Smooth muscle cell (in vitro differentiated cells): Measurements from ENCODE around the gene TNFRSF25. TPM values are rescaled to one million over a fixed set of nuclear protein-coding genes. Genes with fewer than 3 reads are reported as not detected.

Experiments
- DNase-seq: peaks from one replicate; lab custom pipeline; 2025; ENCODE audit not compliant: unreplicated experiment; lab: John Stamatoyannopoulos, UW
- H2AFZ ChIP-seq: fragments of 200-600 bp; sonication (generic); 2 replicates; pipeline ENCODE4 v1.6.0; 2016; ENCODE audit warnings: antibody characterized with exemption, low read depth, mild to moderate bottlenecking
- H3F3A ChIP-seq: fragments of 200-600 bp; sonication (generic); 2 replicates; pipeline ENCODE4 v1.6.0; 2017; ENCODE audit warnings: antibody characterized with exemption, low read depth
- H3K27ac ChIP-seq: fragments of 200-600 bp; sonication (generic); 2 replicates; pipeline ENCODE4 v1.5.1; 2016; ENCODE audit warnings: low read depth, mild to moderate bottlenecking
- H3K27me3 ChIP-seq: fragments of 200-600 bp; sonication (generic); 2 replicates; pipeline ENCODE4 v1.6.1; 2016; ENCODE audit warnings: low read depth, mild to moderate bottlenecking
- H3K36me3 ChIP-seq: fragments of 200-600 bp; sonication (generic); 2 replicates; pipeline ENCODE4 v1.5.1; 2016; ENCODE audit warnings: low read depth
- H3K4me1 ChIP-seq: fragments of 200-600 bp; sonication (generic); 2 replicates; pipeline ENCODE4 v1.5.1; 2016; ENCODE audit warnings: low read depth
- H3K4me2 ChIP-seq: fragments of 200-600 bp; sonication (generic); 2 replicates; pipeline ENCODE4 v1.6.0; 2016; ENCODE audit warnings: mild to moderate bottlenecking
- H3K4me3 ChIP-seq: fragments of 200-600 bp; sonication (generic); 2 replicates; pipeline ENCODE4 v1.5.1; 2016; ENCODE audit warnings: mild to moderate bottlenecking
- H3K79me2 ChIP-seq: fragments of 200-600 bp; sonication (generic); 2 replicates; pipeline ENCODE4 v1.6.0; 2016; ENCODE audit warnings: low read depth, mild to moderate bottlenecking
- H3K9ac ChIP-seq: fragments of 200-600 bp; sonication (generic); 2 replicates; pipeline ENCODE4 v1.6.0; 2016; ENCODE audit warnings: low read depth
- H3K9me3 ChIP-seq: fragments of 200-600 bp; sonication (generic); replicated peaks from 2 replicates; pipeline ENCODE4 v1.5.1; 2016; ENCODE audit warnings: low read depth
- H4K20me1 ChIP-seq: fragments of 200-600 bp; sonication (generic); 2 replicates; pipeline ENCODE4 v1.6.0; 2016; ENCODE audit warnings: low read depth
- CTCF ChIP-seq: fragments of 200-600 bp; sonication (generic); IDR thresholded peaks from 2 replicates; pipeline ENCODE4 v1.5.1; 2017; ENCODE audit warnings: borderline replicate concordance, mild to moderate bottlenecking, antibody characterized with exemption; ENCODE audit not compliant: insufficient read depth, poor library complexity, severe bottlenecking
- WGBS: methylation state at CpG from one replicate; pipeline ENCODE4 v1.1.7; 2016; ENCODE audit warnings: low lambda C conversion rate; 5-methylcytosine and 5-hydroxymethylcytosine counted together
- polyA plus RNA-seq: library from polyadenylated mRNA; unstranded; fragments of >200 nt; fragmentation: Nextera tagmentation; extraction: Ambion mirVana; gene quantifications from 2 replicates; pipeline ENCODE4 v1.2.1, GENCODE V29; 2016
- total RNA-seq: library from RNA; depleted of rRNA; stranded (reverse); fragments of >200 nt; gene quantifications from 2 replicates; pipeline ENCODE4 v1.2.3, GENCODE V29; 2014

The TNFRSF25 gene
- total and polyA plus RNA-seq, 2 experiments from 2014 or later = 10.1 to 19.8 TPM

GRCh38 chr1:6471970-6472368 is 6.0 kb upstream of the TNFRSF25 start:
- Histone ChIP-seq H3K4me1 (no peaks in the 10 kb centered on the region), H3K27ac (no peak overlapping the region), H3K4me3 (no peak overlapping the region), H3K36me3 (no peaks in the 10 kb centered on the region), H3K79me2 (no peaks in the 10 kb centered on the region), H3K9ac (no peak overlapping the region), H3K27me3 (no peaks in the 10 kb centered on the region), H3F3A (no peaks in the 10 kb centered on the region), H2AFZ (no peak overlapping the region), H3K4me2 (no peak overlapping the region), H4K20me1 (peaks cover 54% of the 10 kb centered on the region), H3K9me3 (no peaks in the 10 kb centered on the region)
- no peak for DNase-seq
- 85% methylated on average over 7 of the region's 7 CpGs for WGBS
- no peak for TF ChIP-seq CTCF

- H3K36me3 ChIP-seq = no peaks in the 10 kb centered on the region
- H4K20me1 ChIP-seq = peaks cover 50% of the 10 kb centered on the region
- H3F3A ChIP-seq = no peaks in the 10 kb centered on the region
- H3K27me3 ChIP-seq = no peaks in the 10 kb centered on the region
- 56% methylated on average over 43 of the region's 67 CpGs for WGBS
- H2AFZ ChIP-seq = no peak overlapping the region
- H3K4me1 ChIP-seq = no peaks in the 10 kb centered on the region
- no peak overlapping the region for H3K9ac ChIP-seq
- H3K27ac ChIP-seq = no peak overlapping the region
- H3K79me2 ChIP-seq = no peaks in the 10 kb centered on the region
- H3K4me3 ChIP-seq = no peak overlapping the region
- no peaks in the 10 kb centered on the region for H3K9me3 ChIP-seq
- no peak for TF ChIP-seq CTCF
- DNase-seq = no peak
- H3K4me2 ChIP-seq = no peak overlapping the region
Measured at GRCh38 chr1:6471086-6471969, 5.4 kb upstream of the TNFRSF25 start.

- H4K20me1 ChIP-seq = peaks cover 42% of the 10 kb centered on the region
- H2AFZ ChIP-seq = no peak overlapping the region
- DNase-seq = no peak
- H3K4me2 ChIP-seq = no peak overlapping the region
- H3K4me1 ChIP-seq = no peaks in the 10 kb centered on the region
- TF ChIP-seq CTCF = no peak
- WGBS = 90% methylated on average over 38 of the region's 67 CpGs
- H3K79me2 ChIP-seq = no peaks in the 10 kb centered on the region
- no peaks in the 10 kb centered on the region for H3F3A ChIP-seq
- H3K9ac ChIP-seq = no peak overlapping the region
- no peak overlapping the region for H3K27ac ChIP-seq
- no peaks in the 10 kb centered on the region for H3K36me3 ChIP-seq
- no peak overlapping the region for H3K4me3 ChIP-seq
- H3K9me3 ChIP-seq = no peaks in the 10 kb centered on the region
- H3K27me3 ChIP-seq = no peaks in the 10 kb centered on the region
Measured at GRCh38 chr1:6470132-6471085, 4.4 kb upstream of the TNFRSF25 start.
